Activated T-cell treated with anti-CD3 and anti-CD28 coated beads for 48 hours (primary cell): ENCODE results near the gene EMC9.
A peak's percentile ranks its signal among the peaks of the same experiment; 100 is the strongest.

Experiments used
- DNase-seq: peaks from one replicate; pipeline ENCODE4 v3.0.0-alpha.2; 2020; ENCODE audit warnings: low read depth

EMC9 gene

DNA sequence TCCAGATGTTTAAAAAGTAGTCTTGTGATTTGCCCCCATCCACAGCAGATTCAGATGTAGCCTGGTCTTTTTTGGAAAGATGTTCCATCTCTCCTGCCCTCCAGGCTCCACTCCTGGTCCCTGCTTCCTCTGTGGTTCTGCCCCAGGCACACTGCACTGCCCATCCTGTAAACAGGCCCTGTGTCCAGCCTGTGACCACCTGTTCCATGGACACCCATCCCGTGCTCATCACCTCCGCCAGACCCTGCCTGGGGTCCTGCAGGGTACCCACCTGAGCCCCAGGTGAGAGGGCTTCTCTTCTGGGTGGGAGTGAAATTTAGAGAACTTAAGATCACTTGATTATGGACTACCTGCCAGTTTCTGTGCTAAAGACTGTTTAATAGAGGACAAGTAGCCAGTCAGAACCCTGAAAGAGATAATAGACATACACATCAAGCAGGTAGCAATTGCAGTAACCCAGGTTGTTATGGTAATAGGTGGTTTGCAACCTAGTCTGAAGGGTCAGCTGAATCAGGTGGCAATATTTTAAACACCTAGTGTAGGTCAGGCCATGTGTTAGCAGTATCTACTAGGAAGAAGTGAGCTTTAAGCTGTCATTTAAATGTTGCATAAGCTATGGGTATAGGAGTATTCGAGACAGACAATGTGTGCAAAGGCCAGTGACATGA lies 8.0 kb upstream of the EMC9 start:
- no peak for DNase-seq

DNA sequence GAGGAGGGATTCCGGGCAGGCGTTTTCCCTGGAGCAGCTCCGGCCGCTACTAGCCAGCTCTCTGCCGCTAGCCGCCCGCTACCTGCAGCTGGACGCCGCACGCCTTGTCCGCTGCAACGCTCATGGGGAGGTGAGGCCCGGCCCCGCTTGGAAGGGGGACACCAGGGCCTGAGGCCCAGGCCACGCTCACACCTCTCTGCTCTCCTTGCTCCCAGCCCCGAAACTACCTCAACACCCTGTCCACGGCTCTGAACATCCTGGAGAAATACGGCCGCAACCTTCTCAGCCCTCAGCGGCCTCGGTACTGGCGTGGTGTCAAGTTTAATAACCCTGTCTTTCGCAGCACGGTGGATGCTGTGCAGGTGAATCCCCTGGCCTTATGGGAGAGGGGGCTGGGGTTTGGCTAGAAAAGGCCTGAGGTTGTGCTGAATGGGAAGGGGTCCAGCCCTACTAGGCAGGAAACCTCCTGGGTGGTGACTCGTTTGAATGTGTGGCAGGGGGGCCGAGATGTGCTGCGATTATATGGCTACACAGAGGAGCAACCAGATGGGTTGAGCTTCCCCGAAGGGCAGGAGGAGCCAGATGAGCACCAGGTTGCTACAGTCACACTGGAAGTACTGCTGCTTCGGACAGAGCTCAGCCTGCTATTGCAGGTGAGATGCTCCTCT lies 6.5 kb upstream of the EMC9 start:
- DNase-seq, result no peak

DNA sequence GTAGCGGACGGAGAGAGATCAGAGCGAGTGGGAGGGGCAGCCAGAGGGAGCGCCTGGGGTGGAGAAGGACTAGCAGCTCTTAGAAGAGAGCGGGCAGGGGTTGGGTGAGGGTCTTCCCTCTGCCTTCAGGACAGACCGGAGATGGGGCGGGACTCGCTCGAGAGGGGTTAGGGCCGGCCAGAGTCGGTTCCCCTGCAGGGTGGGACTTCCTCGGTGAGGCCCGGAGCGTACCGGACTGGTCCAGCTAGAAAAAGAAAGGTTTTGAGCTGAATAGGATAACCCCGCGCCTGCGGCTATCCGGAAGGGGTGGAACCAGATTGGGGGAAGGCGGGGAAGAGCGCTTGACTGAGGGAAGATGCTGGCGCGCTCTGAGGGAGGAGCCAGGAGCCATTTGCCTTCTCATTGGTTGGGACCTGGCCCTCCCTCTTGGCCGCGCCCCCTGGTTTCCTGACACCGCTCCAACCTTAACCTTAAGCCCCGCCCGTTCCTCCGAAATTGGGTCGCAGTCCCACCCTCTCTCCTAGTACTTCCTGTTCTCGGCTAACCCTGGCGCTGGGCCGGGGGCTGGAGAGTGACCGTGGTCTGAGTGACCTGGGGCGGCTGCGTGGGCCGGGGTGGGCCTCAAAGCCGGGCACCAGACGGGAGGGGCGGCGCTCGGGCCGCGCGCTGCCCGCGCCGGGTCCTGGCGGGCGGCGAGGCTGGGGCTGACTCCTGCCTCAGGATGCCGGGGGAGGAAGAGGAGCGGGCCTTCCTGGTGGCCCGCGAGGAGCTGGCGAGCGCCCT lies 5.8 kb upstream of the EMC9 start, which contains the start of gene RNF31:
Gene RNF31, plus strand, starts transcription at position 521 of the 783 bp plus-strand sequence. Its CDS starts 201 bp downstream, at position 722.
- DNase-seq, result peak; percentile 97

DNA sequence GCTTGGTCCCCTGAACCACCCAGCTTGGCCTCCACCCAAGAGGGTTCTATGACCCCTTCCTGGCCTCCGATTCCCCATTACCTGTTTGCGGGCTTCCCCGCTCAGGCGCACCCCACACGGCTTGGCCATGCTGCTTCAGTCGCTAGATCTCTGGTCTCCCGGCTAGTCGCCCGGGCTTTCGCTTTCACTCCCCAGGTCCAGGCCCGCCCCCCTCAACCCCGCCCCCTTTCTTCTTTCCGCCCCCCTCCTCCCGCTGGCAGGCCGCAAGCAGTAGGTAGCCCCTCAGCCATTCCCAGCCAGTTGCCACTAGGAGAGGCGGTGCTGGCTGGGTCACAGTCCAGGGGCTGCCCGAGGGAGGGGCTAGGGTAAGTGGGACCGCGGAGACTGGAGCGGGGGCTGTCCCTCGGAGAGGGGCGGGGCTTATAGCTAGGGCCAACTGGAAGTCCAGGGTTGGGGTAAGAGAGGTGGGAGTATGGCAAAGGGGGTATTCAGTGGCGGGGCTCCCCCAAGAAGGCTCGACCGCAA lies 5.1 kb upstream of the EMC9 start, which contains the start of gene PSME2:
Gene PSME2, minus strand, starts transcription at position 158 of the 525 bp plus-strand sequence. Its CDS starts 29 bp downstream, at position 129.
- DNase-seq, result peak; percentile 89

- no peak for DNase-seq
Measured at GRCh38 chr14:24145690-24146452, 4.5 kb upstream of the EMC9 start.

DNA sequence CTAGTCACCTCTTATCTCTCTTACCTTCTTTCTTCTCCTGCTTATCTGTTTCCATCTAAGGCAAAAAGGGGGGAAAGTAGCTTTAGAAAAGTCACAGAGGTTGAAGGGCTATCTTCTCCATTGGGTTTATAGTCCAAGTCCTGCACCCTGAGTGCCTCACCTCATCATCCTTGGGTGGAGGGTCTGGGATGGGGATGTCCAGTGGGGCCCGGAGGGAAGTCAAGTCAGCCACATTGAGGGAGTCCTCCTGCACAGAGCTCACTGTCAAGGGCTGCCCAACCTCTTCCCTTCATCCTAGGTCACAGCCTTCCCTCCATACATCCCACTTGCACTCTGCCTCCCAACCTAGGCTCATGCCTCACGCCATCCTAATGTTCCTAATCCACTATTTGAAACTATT lies 3.8 kb upstream of the EMC9 start:
- no peak for DNase-seq

- DNase-seq, result no peak
Measured at GRCh38 chr14:24144451-24144850, 3.1 kb upstream of the EMC9 start.

DNA sequence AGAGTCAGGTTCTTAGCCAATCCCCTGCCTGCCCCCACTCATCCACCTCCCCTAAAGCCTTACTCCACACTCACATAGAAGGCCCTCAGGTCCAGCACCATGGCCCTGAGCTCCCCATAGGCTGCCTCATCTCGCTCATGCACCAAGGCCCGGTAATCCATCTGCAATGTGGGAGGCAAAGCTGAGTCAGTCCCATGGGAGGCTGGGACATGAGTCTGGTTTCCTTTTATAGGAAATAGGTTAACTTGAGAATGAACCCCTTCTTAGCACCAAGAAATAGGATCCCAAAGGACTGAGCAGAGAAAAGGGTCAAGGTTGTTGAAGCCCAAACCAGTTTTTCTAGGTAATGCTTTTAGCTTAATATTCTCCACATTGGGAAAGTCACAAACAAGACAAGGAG lies 2.1 kb upstream of the EMC9 start:
- DNase-seq, result no peak

DNA sequence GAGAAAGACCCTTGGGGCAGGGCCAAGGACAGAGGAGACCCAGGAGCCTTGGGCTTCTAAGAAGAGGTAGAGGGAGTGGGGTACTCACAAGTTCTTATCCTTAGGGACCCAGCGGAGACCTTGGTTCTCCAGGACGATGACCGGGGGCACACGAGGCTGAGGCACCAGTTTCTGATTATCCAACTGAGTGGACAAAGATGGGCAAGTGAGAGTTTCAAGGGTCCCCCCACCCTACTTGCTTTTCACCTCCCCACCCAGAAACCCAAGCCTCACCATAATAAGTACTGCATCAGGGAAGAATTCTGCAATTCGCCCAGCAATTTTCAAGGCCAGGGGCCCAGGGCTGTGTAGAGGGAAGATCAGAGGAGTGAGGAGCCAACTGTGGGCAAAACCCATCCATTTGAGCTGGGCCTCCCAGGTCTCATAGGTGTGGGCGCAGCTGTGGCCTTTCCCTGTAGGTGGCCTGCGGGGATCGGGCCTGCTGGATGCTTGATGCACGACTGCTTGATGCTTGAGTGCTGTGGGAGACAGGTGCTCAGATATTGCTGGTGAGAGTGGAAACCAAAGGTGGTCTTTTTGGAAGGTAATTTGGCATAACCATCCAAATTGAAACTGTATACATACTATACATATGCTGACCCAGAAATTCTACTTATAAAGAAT lies 2.0 kb downstream of the EMC9 start:
- no peak for DNase-seq

GRCh38 chr14:24138396-24139271 lies 2.8 kb downstream of the EMC9 start:
- DNase-seq, result no peak

- DNase-seq, result no peak
Measured at GRCh38 chr14:24137529-24138395, 3.6 kb downstream of the EMC9 start.

DNA sequence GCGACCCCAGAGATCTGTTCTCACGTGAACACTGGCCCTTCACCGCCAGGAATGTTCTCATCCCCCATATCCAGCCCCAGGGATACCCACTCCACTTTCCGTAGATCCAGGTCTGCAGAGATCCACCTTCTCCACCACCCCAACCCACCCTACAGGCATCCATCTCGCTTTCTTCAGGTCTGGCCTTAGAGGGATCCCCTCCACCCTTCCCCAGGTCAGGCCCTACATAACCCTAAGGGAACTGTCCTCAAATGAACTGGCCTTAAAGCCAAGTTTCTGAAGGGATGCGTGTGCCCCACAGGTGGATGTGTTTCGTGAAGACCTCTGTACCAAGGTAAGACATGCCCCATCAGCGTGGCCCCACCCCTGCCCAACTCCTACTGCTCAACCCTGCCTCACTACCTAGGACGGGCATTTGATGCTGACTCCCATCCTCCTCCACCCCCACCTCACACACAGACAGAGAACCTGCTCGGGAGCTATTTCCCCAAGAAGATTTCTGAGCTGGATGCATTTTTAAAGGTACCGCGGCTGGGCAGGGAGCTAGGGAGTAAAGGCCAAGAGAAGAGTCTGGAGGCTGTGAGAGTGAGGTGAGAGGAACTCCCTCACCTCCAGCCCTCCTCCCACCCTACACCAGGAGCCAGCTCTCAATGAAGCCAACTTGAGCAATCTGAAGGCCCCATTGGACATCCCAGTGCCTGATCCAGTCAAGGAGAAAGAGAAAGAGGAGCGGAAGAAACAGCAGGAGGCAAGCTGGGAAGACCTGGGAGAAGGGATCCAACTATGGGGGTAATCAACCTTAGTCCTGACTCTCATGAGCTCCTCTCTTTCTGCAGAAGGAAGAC lies 4.5 kb downstream of the EMC9 start:
- DNase-seq, result no peak

DNA sequence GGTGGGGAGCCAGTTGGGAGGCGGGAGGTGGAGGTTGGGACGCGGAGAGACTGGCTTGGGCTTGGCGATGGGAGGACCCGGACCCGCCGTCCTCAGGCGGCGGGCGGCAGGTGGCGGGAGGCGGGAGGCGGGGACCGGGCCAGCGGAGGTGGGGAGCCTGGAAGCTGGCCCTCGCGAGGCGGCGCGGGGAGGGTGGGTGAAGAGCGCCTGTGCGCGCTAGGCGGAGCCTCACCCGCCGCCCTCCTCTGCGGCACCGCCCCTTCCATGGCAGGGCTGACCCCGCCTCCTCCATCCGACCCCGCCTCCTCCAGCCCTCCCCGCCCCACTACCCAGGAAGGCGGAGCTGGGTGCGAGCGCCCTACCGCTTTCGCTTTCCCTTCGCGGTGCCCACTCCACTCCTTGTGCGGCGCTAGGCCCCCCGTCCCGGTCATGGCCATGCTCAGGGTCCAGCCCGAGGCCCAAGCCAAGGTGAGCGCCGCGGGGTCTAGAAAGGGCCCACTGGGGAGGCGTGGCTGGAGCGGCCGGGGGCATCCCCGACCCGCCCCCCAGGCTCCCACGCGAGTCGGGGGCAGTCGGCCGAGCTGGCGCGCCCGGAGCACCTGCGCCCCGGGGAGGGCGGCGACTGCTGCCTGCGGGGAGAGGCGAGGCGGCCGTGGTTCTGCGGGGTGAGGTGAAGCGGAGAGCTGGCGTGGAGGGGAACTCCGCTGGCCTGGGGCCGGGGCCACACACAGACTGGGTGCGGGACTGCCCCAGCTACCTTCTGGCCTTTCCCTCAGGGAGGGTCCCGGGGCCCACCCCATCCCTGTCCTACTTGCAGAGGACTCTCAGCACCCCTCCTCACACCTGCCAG lies 5.3 kb downstream of the EMC9 start, which contains the start of gene PSME1:
Gene PSME1, plus strand, starts transcription at position 361 of the 850 bp plus-strand sequence. Its CDS starts 69 bp downstream, at position 430.
- peak; percentile 94 for DNase-seq

GRCh38 chr14:24135584-24135833 lies 5.9 kb downstream of the EMC9 start:
- no peak for DNase-seq

GRCh38 chr14:24133735-24134134 lies 7.7 kb downstream of the EMC9 start:
- DNase-seq, result no peak

DNA sequence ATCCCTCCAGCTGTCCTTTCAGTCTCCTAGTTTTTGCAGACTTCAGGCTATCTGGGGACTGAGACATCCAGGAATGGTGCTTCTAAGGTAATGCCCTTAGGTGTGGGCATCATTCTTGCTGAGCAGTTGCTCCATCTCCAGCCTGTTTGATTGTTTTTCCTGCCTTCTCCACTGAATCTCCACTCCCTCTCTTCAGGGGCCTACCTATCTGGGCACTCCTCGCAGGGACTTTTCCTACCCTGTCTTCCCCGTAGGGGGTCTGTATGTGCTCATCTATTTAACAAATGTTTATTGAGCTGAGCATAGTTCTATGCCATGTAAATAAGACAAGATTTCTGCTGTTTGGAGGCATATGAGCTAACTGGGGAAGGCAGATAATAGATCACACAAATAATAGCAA lies 8.4 kb downstream of the EMC9 start:
- DNase-seq, result no peak

GRCh38 chr14:24132061-24132685 lies 9.2 kb downstream of the EMC9 start:
- no peak for DNase-seq
